Measurements from ENCODE around the gene HACD2. TPM values are rescaled to one million over a fixed set of nuclear protein-coding genes. Genes with fewer than 3 reads are reported as not detected.

Gene HACD2
- polyA plus RNA-seq, 1 donor (not counting 4 experiments of a cell fraction or from before 2014, with no cell fraction given), result 124 TPM

- DNase-seq (ENCODE audit: low read depth, low spot score) (no peak), FAIRE-seq (peak; percentile 17)
- H3K9me1 ChIP-seq (ENCODE audit: control insufficient read depth, extremely low read depth, insufficient read depth, low read length), result peaks cover 2% of the 10 kb centered on the region
- H3K4me3 ChIP-seq (ENCODE audit: control insufficient read depth in 2 of 3, extremely low read depth in 1 of 3, insufficient read depth in 2 of 3, low read depth in 1 of 3, low read length in 3 of 3), result no peak overlapping the region
- TF ChIP-seq EZH2 (IDR thresholded peaks at IDR 0.05; ENCODE audit: low read length), result no peak
- no peak for TF ChIP-seq CTCF (optimal IDR thresholded peaks at IDR 0.05 in 1 of 3, IDR thresholded peaks at IDR 0.05 in 1 of 3, conservative IDR thresholded peaks at IDR 0.05 in 1 of 3; ENCODE audit: extremely low read depth in 1 of 3, insufficient read depth in 2 of 3, low read length in 3 of 3)
- peaks cover 6% of the 10 kb centered on the region for H3K4me1 ChIP-seq (ENCODE audit: control insufficient read depth, extremely low read depth, insufficient read depth, low read length)
- H3K27me3 ChIP-seq (ENCODE audit: control insufficient read depth, extremely low read depth, insufficient read depth, low read length), result no peaks in the 10 kb centered on the region
- dilution Hi-C loops (cut with MboI; ENCODE audit: extremely low pct_ligation_motif_present, low sequenced_read_pairs), result no loop called here
- H3K4me2 ChIP-seq (ENCODE audit: control insufficient read depth, extremely low read depth, insufficient read depth, low read depth, low read length), result no peak overlapping the region
- no peak overlapping the region for H3K9ac ChIP-seq (ENCODE audit: control insufficient read depth, extremely low read depth, insufficient read depth, low read length)
- no peak overlapping the region for H3K27ac ChIP-seq (ENCODE audit: control insufficient read depth, insufficient read depth, low read length)
- peaks cover 8% of the 10 kb centered on the region for H4K20me1 ChIP-seq (ENCODE audit: control insufficient read depth, extremely low read depth, insufficient read depth, low read length)
- H3K79me2 ChIP-seq (ENCODE audit: control insufficient read depth, insufficient read depth, low read length), result peaks cover 60% of the 10 kb centered on the region
- no peak overlapping the region for H2AFZ ChIP-seq (ENCODE audit: control insufficient read depth, low read length)
- peaks cover 22 to 30% of the 10 kb centered on the region in 2 experiments for H3K36me3 ChIP-seq (ENCODE audit: control insufficient read depth in 2 of 2, extremely low read depth in 1 of 2, insufficient read depth in 2 of 2, low read length in 2 of 2)
- no peaks in the 10 kb centered on the region for H3K9me3 ChIP-seq (ENCODE audit: control insufficient read depth, low read depth, low read length)
Measured at GRCh38 chr3:123576122-123576521, 8.7 kb downstream of the HACD2 start.

GRCh38 chr3:123571973-123572365 is 12.9 kb downstream of the HACD2 start:
- dilution Hi-C loops (cut with MboI; ENCODE audit: extremely low pct_ligation_motif_present, low sequenced_read_pairs), result no loop called here
- FAIRE-seq, result no peak

More at GRCh38 chr3:123571973-123572365, 12.9 kb downstream of the HACD2 start:
- no peak for DNase-seq (ENCODE audit: low read depth, low spot score)
- Histone ChIP-seq H3K9me3 (ENCODE audit: control insufficient read depth, low read depth, low read length) (no peaks in the 10 kb centered on the region), H3K4me2 (ENCODE audit: control insufficient read depth, extremely low read depth, insufficient read depth, low read depth, low read length) (no peak overlapping the region), H3K4me1 (ENCODE audit: control insufficient read depth, extremely low read depth, insufficient read depth, low read length) (peaks cover 15% of the 10 kb centered on the region), H3K79me2 (ENCODE audit: control insufficient read depth, insufficient read depth, low read length) (peaks cover 60% of the 10 kb centered on the region), H3K36me3 (ENCODE audit: control insufficient read depth in 2 of 2, extremely low read depth in 1 of 2, insufficient read depth in 2 of 2, low read length in 2 of 2) (peaks cover 12 to 17% of the 10 kb centered on the region in 2 experiments), H3K4me3 (ENCODE audit: control insufficient read depth in 2 of 3, extremely low read depth in 1 of 3, insufficient read depth in 2 of 3, low read depth in 1 of 3, low read length in 3 of 3) (no peak overlapping the region), H3K27ac (ENCODE audit: control insufficient read depth, insufficient read depth, low read length) (no peak overlapping the region), H3K9ac (ENCODE audit: control insufficient read depth, extremely low read depth, insufficient read depth, low read length) (no peak overlapping the region), H3K9me1 (ENCODE audit: control insufficient read depth, extremely low read depth, insufficient read depth, low read length) (peaks cover 2% of the 10 kb centered on the region), H4K20me1 (ENCODE audit: control insufficient read depth, extremely low read depth, insufficient read depth, low read length) (peaks cover 12% of the 10 kb centered on the region), H3K27me3 (ENCODE audit: control insufficient read depth, extremely low read depth, insufficient read depth, low read length) (no peaks in the 10 kb centered on the region), H2AFZ (ENCODE audit: control insufficient read depth, low read length) (no peak overlapping the region)
- TF ChIP-seq EZH2 (IDR thresholded peaks at IDR 0.05; ENCODE audit: low read length), result no peak
- no peak for TF ChIP-seq CTCF (optimal IDR thresholded peaks at IDR 0.05 in 1 of 3, IDR thresholded peaks at IDR 0.05 in 1 of 3, conservative IDR thresholded peaks at IDR 0.05 in 1 of 3; ENCODE audit: extremely low read depth in 1 of 3, insufficient read depth in 2 of 3, low read length in 3 of 3)

Data from keratinocyte (primary cell).